ENCODE data around the gene FAAP20.

Gene FAAP20

GRCh38 chr1:2179283-2180013, 15.1 kb downstream of the FAAP20 start:
- DNase-seq (ENCODE audit: low read depth), result no peak
- TF ChIP-seq CTCF (IDR thresholded peaks at IDR 0.05; ENCODE audit: low read depth, low read length, missing control alignments), result no peak
- no peak overlapping the region for H3K4me3 ChIP-seq (ENCODE audit: low read depth, low read length)
- in situ Hi-C loops (cut with HindIII; ENCODE audit: low sequenced_read_pairs), result no loop called here

- in situ Hi-C loops (cut with HindIII; ENCODE audit: low sequenced_read_pairs), result no loop called here
- H3K4me3 ChIP-seq (ENCODE audit: low read depth, low read length), result no peak overlapping the region
- no peak for DNase-seq (ENCODE audit: low read depth)
- TF ChIP-seq CTCF (IDR thresholded peaks at IDR 0.05; ENCODE audit: low read depth, low read length, missing control alignments), result no peak
Measured at GRCh38 chr1:2178875-2179274, 15.7 kb downstream of the FAAP20 start.

GRCh38 chr1:2177946-2178538, 16.5 kb downstream of the FAAP20 start:
- TF ChIP-seq CTCF (IDR thresholded peaks at IDR 0.05; ENCODE audit: low read depth, low read length, missing control alignments), result no peak
- no peak for DNase-seq (ENCODE audit: low read depth)
- no peak overlapping the region for H3K4me3 ChIP-seq (ENCODE audit: low read depth, low read length)
- in situ Hi-C loops (cut with HindIII; ENCODE audit: low sequenced_read_pairs), result no loop called here

- DNase-seq (ENCODE audit: low read depth), result no peak
- in situ Hi-C loops (cut with HindIII; ENCODE audit: low sequenced_read_pairs), result no loop called here
- TF ChIP-seq CTCF (IDR thresholded peaks at IDR 0.05; ENCODE audit: low read depth, low read length, missing control alignments), result no peak
- no peak overlapping the region for H3K4me3 ChIP-seq (ENCODE audit: low read depth, low read length)
Measured at GRCh38 chr1:2177541-2177940, 17.0 kb downstream of the FAAP20 start.

GRCh38 chr1:2176615-2177014, 18.0 kb downstream of the FAAP20 start:
- TF ChIP-seq CTCF (IDR thresholded peaks at IDR 0.05; ENCODE audit: low read depth, low read length, missing control alignments), result no peak
- no peak overlapping the region for H3K4me3 ChIP-seq (ENCODE audit: low read depth, low read length)
- DNase-seq (ENCODE audit: low read depth), result no peak
- in situ Hi-C loops (cut with HindIII; ENCODE audit: low sequenced_read_pairs), result no loop called here

- no peak for TF ChIP-seq CTCF (IDR thresholded peaks at IDR 0.05; ENCODE audit: low read depth, low read length, missing control alignments)
- in situ Hi-C loops (cut with HindIII; ENCODE audit: low sequenced_read_pairs), result no loop called here
- no peak for DNase-seq (ENCODE audit: low read depth)
- H3K4me3 ChIP-seq (ENCODE audit: low read depth, low read length), result no peak overlapping the region
Measured at GRCh38 chr1:2175681-2176454, 18.7 kb downstream of the FAAP20 start.

Measured in astrocyte of the cerebellum (primary cell).